T-cell (primary cell): Measurements from ENCODE around the gene ARID5B. TPM values are rescaled to one million over a fixed set of nuclear protein-coding genes. Genes with fewer than 3 reads are reported as not detected.

ENCODE experiments used
- ATAC-seq, 4 experiments: fragments of 200-7000 bp in 3 of 4; fragments of 150-1000 bp in 1 of 4; cut with Tn5 transposase; replicated peaks in 1 of 4; 1 replicate in 3 of 4; 2 replicates in 1 of 4; pipeline ENCODE4 v1.10.0; 2021; ENCODE audit warnings: moderate library complexity in 3 of 4, mild to moderate bottlenecking in 2 of 4, moderate number of reproducible peaks in 1 of 4
- CTCF ChIA-PET, 2 donors: fragments of 300-600 bp; sonication (Branson Sonifier 250); formaldehyde crosslinking; loops; one replicate each; lab custom pipeline; 2022; ENCODE audit warnings: antibody characterized with exemption in 2 of 2; lab: Charles Lee
- POLR2A ChIA-PET, 2 donors: fragments of 300-600 bp; sonication (Branson Sonifier 250); formaldehyde crosslinking; loops; one replicate each; lab custom pipeline; 2022; ENCODE audit warnings: antibody characterized with exemption in 2 of 2; lab: Charles Lee
- DNase-seq, 35 experiments: peaks; one replicate each; pipeline versions ENCODE4 v3.0.0 to v3.0.0-alpha.2; 2013 to 2023
- H3K27ac ChIP-seq: one replicate; pipeline ENCODE4 v1.5.1; 2013; ENCODE audit warnings: low read length
- H3K27me3 ChIP-seq, 2 experiments: replicated peaks in 1 of 2; 1 replicate in 1 of 2; 2 replicates in 1 of 2; pipeline versions ENCODE4 v1.6.1 to v1.7.0; 2013; ENCODE audit warnings: low read length in 1 of 2, mixed read lengths in 1 of 2; ENCODE audit not compliant: control insufficient read depth in 2 of 2, insufficient read depth in 2 of 2; ENCODE audit errors: extremely low read depth in 1 of 2
- H3K36me3 ChIP-seq, 2 donors: 1 replicate in 1 of 2; 2 replicates in 1 of 2; pipeline versions ENCODE4 v1.6.1 to v1.7.0; 2013; ENCODE audit warnings: low read length in 1 of 2; ENCODE audit not compliant: control insufficient read depth in 2 of 2, insufficient read depth in 1 of 2; ENCODE audit errors: extremely low read depth in 1 of 2
- H3K4me1 ChIP-seq, 2 experiments: 1 replicate in 1 of 2; 2 replicates in 1 of 2; pipeline versions ENCODE4 v1.6.1 to v1.7.0; 2013; ENCODE audit warnings: low read length in 2 of 2, mixed read lengths in 1 of 2; ENCODE audit not compliant: insufficient read depth in 2 of 2, control insufficient read depth in 1 of 2; ENCODE audit errors: extremely low read depth in 1 of 2
- H3K4me3 ChIP-seq, 2 donors: 1 replicate in 1 of 2; 2 replicates in 1 of 2; pipeline versions ENCODE4 v1.5.1 to v1.7.0; 2013; ENCODE audit warnings: mild to moderate bottlenecking in 2 of 2, low read length in 1 of 2, moderate library complexity in 1 of 2; ENCODE audit not compliant: control insufficient read depth in 1 of 2; ENCODE audit errors: extremely low read depth in 1 of 2
- H3K9me3 ChIP-seq: 2 replicates; pipeline ENCODE4 v1.7.0; 2013
- H3K27ac Mint-ChIP-seq, 2 donors: one replicate each; pipeline ENCODE4 v1.8.0; 2020 to 2021; ENCODE audit warnings: mild to moderate bottlenecking in 2 of 2, mixed read lengths in 2 of 2
- H3K27me3 Mint-ChIP-seq, 2 donors: one replicate each; pipeline ENCODE4 v1.8.0; 2021 to 2022; ENCODE audit warnings: mixed read lengths in 2 of 2
- H3K36me3 Mint-ChIP-seq: one replicate; pipeline ENCODE4 v1.8.0; 2021; ENCODE audit warnings: mixed read lengths
- H3K4me1 Mint-ChIP-seq, 3 donors: one replicate each; pipeline ENCODE4 v1.8.0; 2020 to 2022; ENCODE audit warnings: mixed read lengths in 3 of 3, mild to moderate bottlenecking in 1 of 3
- H3K4me3 Mint-ChIP-seq, 3 donors: one replicate each; pipeline ENCODE4 v1.8.0; 2020 to 2022; ENCODE audit warnings: mild to moderate bottlenecking in 3 of 3, mixed read lengths in 3 of 3, moderate library complexity in 3 of 3
- H3K9me3 Mint-ChIP-seq, 3 donors: one replicate each; pipeline ENCODE4 v1.8.0; 2020 to 2022; ENCODE audit warnings: mixed read lengths in 3 of 3
- WGBS: methylation state at CpG from one replicate; pipeline ENCODE4 v1.1.5; 2013; ENCODE audit warnings: missing lambda C conversion rate; ENCODE audit not compliant: insufficient coverage; 5-methylcytosine and 5-hydroxymethylcytosine counted together
- total RNA-seq, 35 experiments: library from RNA in 6 of 35; stranded (reverse) in 6 of 35; fragments of 120-200 nt in 1 of 35; gene quantifications; one replicate each; pipeline versions ENCODE4 v1.2.1 to v1.2.4 and lab custom pipeline; 2013 to 2026

ARID5B gene
- total RNA-seq, 5 donors from 2014 or later (not counting 1 experiment from before 2014, with no cell fraction given) = 34.0 to 75.5 (median 42.5) TPM

DNA sequence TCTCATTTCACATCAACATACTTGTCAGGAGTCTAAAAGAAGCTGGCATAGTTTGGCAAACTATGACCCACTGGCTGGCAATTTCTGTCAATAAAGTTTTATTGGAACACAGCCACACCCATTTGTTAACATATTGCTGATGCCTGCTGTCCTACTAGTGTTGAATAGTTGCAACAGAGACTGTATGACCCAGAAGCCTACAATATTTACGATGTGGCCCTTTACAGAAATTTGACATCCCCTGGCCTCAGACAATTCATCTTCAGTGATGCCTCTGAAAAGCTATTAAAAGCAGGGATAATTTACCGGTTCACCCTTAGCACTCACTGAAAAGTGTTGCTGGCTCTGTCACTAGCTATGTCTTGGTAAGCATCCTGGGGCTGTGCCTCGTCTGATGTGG lies 155.2 kb downstream of the ARID5B start:
- ChIA-PET POLR2A (interaction anchor here in 1 of 2 donors (0.6 kb wide), 1 partner anchor 153 kb away, joined by 3 read pairs; no protein-coding TSS in a partner anchor), CTCF (interaction anchor here in 1 of 2 donors (2.4 kb wide), 1 partner anchor 18 kb away, joined by 16 read pairs; no protein-coding TSS in a partner anchor)
- DNase-seq = no peak
- H3K9me3 ChIP-seq = no peaks in the 10 kb centered on the region
- Mint-ChIP-seq H3K4me3 (peak overlapping the region in 1 of 3 donors; percentile 40), H3K9me3 (peaks cover 0 to 6% (median 0%) of the 10 kb centered on the region in 3 donors), H3K27ac (peak overlapping the region; percentile 69 to 73), H3K36me3 (peaks cover 96% of the 10 kb centered on the region), H3K4me1 (peaks cover 85 to 97% (median 95%) of the 10 kb centered on the region in 3 donors), H3K27me3 (no peaks in the 10 kb centered on the region)
- peaks cover 4 to 67% of the 10 kb centered on the region in 2 donors for H3K36me3 ChIP-seq
- no peak for ATAC-seq
- H3K4me1 ChIP-seq = peaks cover 0 to 24% of the 10 kb centered on the region in 2 experiments
- 94% methylated on average over 3 of the region's 3 CpGs for WGBS
- no peaks in the 10 kb centered on the region for H3K27me3 ChIP-seq
- no peak overlapping the region for H3K4me3 ChIP-seq
- no peak overlapping the region for H3K27ac ChIP-seq

DNA sequence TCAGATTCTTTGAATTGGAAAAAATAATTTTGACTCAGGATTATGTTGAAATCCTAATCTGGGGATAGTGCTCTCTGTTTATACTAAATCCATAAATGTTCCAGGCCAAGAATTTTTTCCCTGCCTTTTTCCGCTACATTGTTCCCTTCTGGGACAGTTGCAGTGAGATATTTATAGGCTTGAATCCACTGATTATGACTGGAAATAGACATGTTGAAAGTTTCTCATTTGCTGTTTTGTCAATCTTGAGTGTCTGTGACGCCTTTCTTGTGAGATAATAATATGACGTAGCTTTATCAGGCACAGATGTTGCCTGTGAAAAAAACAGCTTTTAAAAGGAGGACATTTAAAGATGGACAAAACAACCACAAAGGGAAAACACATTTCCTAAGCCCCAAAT lies 155.9 kb downstream of the ARID5B start:
- CTCF ChIA-PET = interaction anchor here in 1 of 2 donors (2.4 kb wide), 1 partner anchor 18 kb away, joined by 16 read pairs; no protein-coding TSS in a partner anchor
- Mint-ChIP-seq H3K27me3 (no peaks in the 10 kb centered on the region), H3K9me3 (peaks cover 0 to 9% (median 0%) of the 10 kb centered on the region in 3 donors), H3K36me3 (peaks cover 94% of the 10 kb centered on the region), H3K4me1 (peaks cover 89 to 97% (median 95%) of the 10 kb centered on the region in 3 donors), H3K27ac (peak overlapping the region in 1 of 2 donors; percentile 74), H3K4me3 (peak overlapping the region in 1 of 3 donors; percentile 40)
- Histone ChIP-seq H3K27me3 (no peaks in the 10 kb centered on the region), H3K36me3 (peaks cover 3 to 63% of the 10 kb centered on the region in 2 donors), H3K4me3 (no peak overlapping the region), H3K27ac (no peak overlapping the region), H3K4me1 (peaks cover 0 to 22% of the 10 kb centered on the region in 2 experiments), H3K9me3 (no peaks in the 10 kb centered on the region)
- no CpG with 5 or more reads among the region's 3 CpGs for WGBS
- no peak for DNase-seq
- no peak for ATAC-seq
- POLR2A ChIA-PET = interaction anchor here in 1 of 2 donors (0.7 kb wide), 1 partner anchor 561 kb away, joined by 3 read pairs; no protein-coding TSS in a partner anchor

GRCh38 chr10:62057850-62058249 lies 156.4 kb downstream of the ARID5B start:
- Histone ChIP-seq H3K36me3 (peaks cover 0 to 59% of the 10 kb centered on the region in 2 donors), H3K27me3 (no peaks in the 10 kb centered on the region), H3K27ac (no peak overlapping the region), H3K4me3 (no peak overlapping the region), H3K9me3 (no peaks in the 10 kb centered on the region), H3K4me1 (peaks cover 0 to 17% of the 10 kb centered on the region in 2 experiments)
- DNase-seq (no peak), ATAC-seq (no peak)
- ChIA-PET CTCF (interaction anchor here in 1 of 2 donors (2.4 kb wide), 1 partner anchor 19 kb away, joined by 16 read pairs; no protein-coding TSS in a partner anchor), POLR2A (no interaction called here)
- H3K27me3 Mint-ChIP-seq = no peaks in the 10 kb centered on the region
- peak overlapping the region in 1 of 3 donors; percentile 40 for H3K4me3 Mint-ChIP-seq
- peak overlapping the region; percentile 3 to 74 for H3K27ac Mint-ChIP-seq
- peaks cover 91% of the 10 kb centered on the region for H3K36me3 Mint-ChIP-seq
- WGBS = no CpG with 5 or more reads among the region's 5 CpGs
- peaks cover 87 to 97% (median 95%) of the 10 kb centered on the region in 3 donors for H3K4me1 Mint-ChIP-seq
- peaks cover 0 to 9% (median 0%) of the 10 kb centered on the region in 3 donors for H3K9me3 Mint-ChIP-seq

DNA sequence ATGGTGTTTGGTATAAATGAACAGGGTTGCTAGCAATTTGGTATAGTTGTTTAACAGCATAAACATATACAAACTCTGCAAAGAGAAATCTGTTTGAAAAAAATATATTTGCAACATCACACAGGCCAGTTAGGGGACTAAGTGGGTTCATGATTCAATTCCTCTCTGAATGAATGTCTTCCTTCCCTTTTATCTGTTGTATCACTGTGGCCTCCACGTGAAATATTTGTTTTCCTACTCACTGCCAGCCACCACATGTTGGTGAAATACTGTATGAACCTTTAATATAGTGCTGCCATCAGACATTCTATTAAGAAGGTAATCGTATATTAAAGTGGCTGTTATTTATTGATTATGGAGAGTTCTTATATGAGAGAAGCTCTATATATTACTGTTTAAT lies 157.0 kb downstream of the ARID5B start:
- no peaks in the 10 kb centered on the region for H3K27me3 Mint-ChIP-seq
- H3K4me1 ChIP-seq = peaks cover 0 to 10% of the 10 kb centered on the region in 2 experiments
- peaks cover 0 to 57% of the 10 kb centered on the region in 2 donors for H3K36me3 ChIP-seq
- CTCF ChIA-PET = interaction anchor here in 1 of 2 donors (0.7 kb wide), 1 partner anchor 81 kb away, joined by 3 read pairs; no protein-coding TSS in a partner anchor
- DNase-seq = no peak
- H3K9me3 Mint-ChIP-seq = peaks cover 0 to 9% (median 0%) of the 10 kb centered on the region in 3 donors
- H3K27ac Mint-ChIP-seq = peak overlapping the region in 1 of 2 donors; percentile 60
- WGBS = no CpG with 5 or more reads among the region's 2 CpGs
- no peak overlapping the region for H3K27ac ChIP-seq
- no peaks in the 10 kb centered on the region for H3K27me3 ChIP-seq
- POLR2A ChIA-PET = interaction anchor here (0.6 to 1.3 kb wide), 2 partner anchors 9 to 24 kb away, joined by 3 to 4 read pairs; no protein-coding TSS in a partner anchor
- peaks cover 86 to 97% (median 95%) of the 10 kb centered on the region in 3 donors for H3K4me1 Mint-ChIP-seq
- H3K9me3 ChIP-seq = no peaks in the 10 kb centered on the region
- H3K4me3 Mint-ChIP-seq = no peak overlapping the region
- H3K36me3 Mint-ChIP-seq = peaks cover 91% of the 10 kb centered on the region
- no peak for ATAC-seq
- H3K4me3 ChIP-seq = no peak overlapping the region

- Histone ChIP-seq H3K4me3 (no peak overlapping the region), H3K9me3 (no peaks in the 10 kb centered on the region), H3K27me3 (no peaks in the 10 kb centered on the region), H3K4me1 (peaks cover 0 to 10% of the 10 kb centered on the region in 2 experiments), H3K36me3 (peaks cover 0 to 61% of the 10 kb centered on the region in 2 donors), H3K27ac (no peak overlapping the region)
- H3K27ac Mint-ChIP-seq = peak overlapping the region; percentile 14 to 58
- ChIA-PET CTCF (interaction anchor here in 1 of 2 donors (0.7 kb wide), 1 partner anchor 81 kb away, joined by 3 read pairs; no protein-coding TSS in a partner anchor), POLR2A (interaction anchor here (0.6 to 1.3 kb wide), 2 partner anchors 9 to 24 kb away, joined by 3 to 4 read pairs; no protein-coding TSS in a partner anchor)
- peak overlapping the region in 1 of 3 donors; percentile 17 for H3K4me3 Mint-ChIP-seq
- ATAC-seq (no peak), DNase-seq (no peak)
- H3K36me3 Mint-ChIP-seq = peaks cover 91% of the 10 kb centered on the region
- WGBS = no CpG with 5 or more reads among the region's 1 CpG
- no peaks in the 10 kb centered on the region for H3K27me3 Mint-ChIP-seq
- H3K4me1 Mint-ChIP-seq = peaks cover 86 to 97% (median 95%) of the 10 kb centered on the region in 3 donors
- peaks cover 0 to 9% (median 0%) of the 10 kb centered on the region in 3 donors for H3K9me3 Mint-ChIP-seq
Observed at GRCh38 chr10:62058896-62059216, 157.4 kb downstream of the ARID5B start.

DNA sequence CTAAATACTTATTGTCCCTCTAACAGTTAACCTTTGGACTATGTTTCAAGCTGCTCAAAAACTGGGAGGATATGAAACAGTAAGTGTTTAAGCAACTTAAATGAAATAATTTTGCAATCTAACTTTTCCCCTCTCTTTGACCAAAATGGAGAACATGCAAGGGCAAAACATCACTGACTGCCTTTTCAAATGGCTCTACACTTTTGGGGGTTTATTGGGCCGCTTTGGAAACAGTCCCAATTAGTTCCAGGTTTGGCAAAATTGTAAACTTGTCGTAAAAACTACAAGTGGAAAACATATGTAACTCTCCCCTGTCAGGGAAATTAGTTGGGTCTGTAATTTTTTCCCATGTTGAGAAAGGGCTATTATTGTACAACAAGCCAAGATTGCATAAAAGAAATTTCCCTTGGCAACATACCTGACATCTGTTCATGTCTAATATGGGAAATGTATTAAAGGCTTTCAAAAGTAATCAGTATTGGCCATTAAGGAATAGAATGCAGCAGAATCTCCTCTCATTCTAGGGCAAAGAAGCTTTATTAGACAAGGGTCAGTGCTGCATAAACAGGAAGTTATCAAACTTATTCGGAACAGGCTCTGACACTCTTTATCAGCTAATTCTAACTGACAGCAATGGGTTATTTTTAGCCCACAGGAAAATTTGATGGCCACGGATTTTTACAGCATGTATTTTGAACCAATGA lies 157.9 kb downstream of the ARID5B start:
- CTCF ChIA-PET = interaction anchor here in 1 of 2 donors (0.7 kb wide), 1 partner anchor 80 kb away, joined by 3 read pairs; no protein-coding TSS in a partner anchor
- Mint-ChIP-seq H3K4me1 (peaks cover 82 to 97% (median 95%) of the 10 kb centered on the region in 3 donors), H3K36me3 (peaks cover 91% of the 10 kb centered on the region), H3K9me3 (peaks cover 0 to 9% (median 0%) of the 10 kb centered on the region in 3 donors), H3K27ac (peak overlapping the region; percentile 40 to 58), H3K27me3 (no peaks in the 10 kb centered on the region), H3K4me3 (peak overlapping the region in 1 of 3 donors; percentile 17)
- 38% methylated on average over 1 of the region's 4 CpGs for WGBS
- no peak for DNase-seq
- Histone ChIP-seq H3K9me3 (no peaks in the 10 kb centered on the region), H3K36me3 (peaks cover 0 to 65% of the 10 kb centered on the region in 2 donors), H3K27ac (no peak overlapping the region), H3K4me1 (peaks cover 2 to 8% of the 10 kb centered on the region in 2 experiments), H3K27me3 (no peaks in the 10 kb centered on the region), H3K4me3 (no peak overlapping the region)
- no peak for ATAC-seq
- POLR2A ChIA-PET = interaction anchor here (0.6 to 1.3 kb wide), 3 partner anchors 10 to 23 kb away, joined by 3 to 4 read pairs (median 3); no protein-coding TSS in a partner anchor
